Cardiac fibroblast (primary cell): Measurements from ENCODE around the gene TAF1D.

ENCODE experiments used
- DNase-seq, 2 donors: peaks; one replicate each; pipeline versions ENCODE4 v3.0.0 to v3.0.0-alpha.2; 2010; ENCODE audit warnings: low read depth in 2 of 2
- H3K4me3 ChIP-seq, 2 donors: replicated peaks in 1 of 2; 1 replicate in 1 of 2; 2 replicates in 1 of 2; pipeline ENCODE4 v1.5.1; 2011; ENCODE audit warnings: low read depth in 2 of 2, low read length in 2 of 2, mild to moderate bottlenecking in 2 of 2, moderate library complexity in 1 of 2
- TF ChIP-seq, protein P1 (sequence below): IDR thresholded peaks from one replicate; pipeline ENCODE4 v1.5.1; 2011; ENCODE audit warnings: low read depth, mild to moderate bottlenecking, low read length, inconsistent platforms

Gene TAF1D

DNA sequence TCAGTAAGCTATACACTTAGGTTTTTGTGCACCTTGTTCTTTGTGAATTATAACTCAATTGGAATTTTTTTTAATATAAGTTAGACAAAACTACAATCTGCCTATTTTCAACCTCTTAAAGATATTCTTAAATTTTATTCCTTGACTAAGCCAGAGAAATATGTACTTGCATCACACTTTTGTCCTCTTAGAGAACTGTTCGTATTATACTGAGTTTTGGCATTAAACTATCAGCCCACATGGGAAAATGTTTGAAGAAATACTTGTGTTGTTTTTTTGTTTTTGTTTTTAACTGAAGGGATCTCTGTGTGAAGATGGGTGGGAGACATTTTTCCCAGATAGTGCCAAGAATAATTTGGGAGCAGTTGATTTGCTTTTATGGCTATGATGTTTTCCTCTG, 54.5 kb downstream of the TAF1D start:
- peak; percentile 84 to 92 for DNase-seq
- TF ChIP-seq, protein P1, sequence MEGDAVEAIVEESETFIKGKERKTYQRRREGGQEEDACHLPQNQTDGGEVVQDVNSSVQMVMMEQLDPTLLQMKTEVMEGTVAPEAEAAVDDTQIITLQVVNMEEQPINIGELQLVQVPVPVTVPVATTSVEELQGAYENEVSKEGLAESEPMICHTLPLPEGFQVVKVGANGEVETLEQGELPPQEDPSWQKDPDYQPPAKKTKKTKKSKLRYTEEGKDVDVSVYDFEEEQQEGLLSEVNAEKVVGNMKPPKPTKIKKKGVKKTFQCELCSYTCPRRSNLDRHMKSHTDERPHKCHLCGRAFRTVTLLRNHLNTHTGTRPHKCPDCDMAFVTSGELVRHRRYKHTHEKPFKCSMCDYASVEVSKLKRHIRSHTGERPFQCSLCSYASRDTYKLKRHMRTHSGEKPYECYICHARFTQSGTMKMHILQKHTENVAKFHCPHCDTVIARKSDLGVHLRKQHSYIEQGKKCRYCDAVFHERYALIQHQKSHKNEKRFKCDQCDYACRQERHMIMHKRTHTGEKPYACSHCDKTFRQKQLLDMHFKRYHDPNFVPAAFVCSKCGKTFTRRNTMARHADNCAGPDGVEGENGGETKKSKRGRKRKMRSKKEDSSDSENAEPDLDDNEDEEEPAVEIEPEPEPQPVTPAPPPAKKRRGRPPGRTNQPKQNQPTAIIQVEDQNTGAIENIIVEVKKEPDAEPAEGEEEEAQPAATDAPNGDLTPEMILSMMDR, result no peak
- H3K4me3 ChIP-seq, result no peak overlapping the region

DNA sequence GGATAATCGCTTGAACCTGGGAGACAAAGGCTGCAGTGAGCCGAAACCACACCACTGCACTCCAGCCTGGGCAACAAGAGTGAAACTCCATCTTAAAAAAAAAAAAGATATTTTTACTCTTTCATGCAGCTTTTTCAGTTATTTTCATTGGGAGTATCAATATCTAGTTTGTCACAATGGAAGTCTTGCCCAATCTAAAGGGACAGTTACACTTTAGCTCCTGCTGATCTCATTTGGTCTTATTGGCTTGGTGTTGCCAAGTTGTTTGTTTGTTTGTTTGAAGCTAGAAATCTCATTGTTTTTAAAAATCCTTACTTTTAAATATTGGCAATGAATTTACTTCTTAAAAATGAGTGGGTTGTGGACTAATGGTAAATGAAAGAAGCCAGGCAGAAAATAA, 55.1 kb downstream of the TAF1D start:
- TF ChIP-seq, protein P1, result no peak
- DNase-seq, result peak in 1 of 2 donors; percentile 18
- no peak overlapping the region for H3K4me3 ChIP-seq
